K562 (cell line): Measurements from ENCODE around the gene CDC25B. TPM values are rescaled to one million over a fixed set of nuclear protein-coding genes. Genes with fewer than 3 reads are reported as not detected.

Experiments used
- CC2D1A ChIP-seq: fragments of 450-650 bp; IDR thresholded peaks from 2 replicates; pipeline ENCODE4 v1.6.1; 2017; ENCODE audit warnings: mild to moderate bottlenecking
- ELK1 ChIP-seq: sonication (generic); formaldehyde crosslinking; IDR thresholded peaks from 2 replicates; pipeline ENCODE4 v1.8.1; 2022; ENCODE audit warnings: missing genetic modification reagents
- FOXK2 ChIP-seq, 2 experiments: fragments of 450-650 bp; IDR thresholded peaks in 1 of 2; conservative IDR thresholded peaks in 1 of 2; 2 replicates each; pipeline ENCODE4 v1.6.1; 2016; ENCODE audit warnings: low read depth in 2 of 2, mild to moderate bottlenecking in 1 of 2
- HCFC1 ChIP-seq: IDR thresholded peaks from 2 replicates; pipeline ENCODE4 v1.6.1; 2012; ENCODE audit warnings: low read depth, low read length, improper control_type of control experiment
- MBD2 ChIP-seq: sonication (generic); IDR thresholded peaks from 2 replicates; pipeline ENCODE4 v1.6.1; 2016; ENCODE audit warnings: low read depth, borderline replicate concordance
- MYBL2 ChIP-seq, 2 experiments: fragments of 450-650 bp in 1 of 2; sonication (generic) in 1 of 2; formaldehyde crosslinking in 1 of 2; IDR thresholded peaks; 2 replicates each; pipeline versions ENCODE4 v1.6.1 to v1.8.1; 2017 to 2022; ENCODE audit warnings: borderline replicate concordance in 1 of 2, inconsistent platforms in 1 of 2, low read depth in 1 of 2, mild to moderate bottlenecking in 1 of 2, missing genetic modification reagents in 1 of 2, moderate library complexity in 1 of 2
- RBM25 ChIP-seq: fragments of 200-400 bp; formaldehyde crosslinking; IDR thresholded peaks from 2 replicates; pipeline ENCODE4 v1.6.1; 2018; ENCODE audit warnings: low read length, low read depth, moderate library complexity; ENCODE audit not compliant: severe bottlenecking
- RFX1 ChIP-seq: fragments of 450-650 bp; IDR thresholded peaks from 2 replicates; pipeline ENCODE4 v1.6.1; 2016; ENCODE audit warnings: mild to moderate bottlenecking, moderate library complexity
- RREB1 ChIP-seq: fragments of 250-450 bp; sonication (Bioruptor Pico); IDR thresholded peaks from 2 replicates; pipeline ENCODE4 v1.4.0; 2020
- SMAD2 ChIP-seq: fragments of 150-350 bp; IDR thresholded peaks from 2 replicates; pipeline ENCODE4 v1.6.1; 2014; ENCODE audit warnings: low read depth, mild to moderate bottlenecking, low read length
- SMARCA4 ChIP-seq: fragments of 450-650 bp; IDR thresholded peaks from 2 replicates; pipeline ENCODE4 v1.6.1; 2016
- SRSF7 ChIP-seq: fragments of 200-400 bp; formaldehyde crosslinking; optimal IDR thresholded peaks from 2 replicates; pipeline ENCODE3; 2017; ENCODE audit warnings: mild to moderate bottlenecking, low read depth, low read length
- STAT6 ChIP-seq: sonication (generic); formaldehyde crosslinking; IDR thresholded peaks from 2 replicates; pipeline ENCODE4 v1.8.1; 2023; ENCODE audit warnings: mild to moderate bottlenecking, missing genetic modification reagents
- ZFPM2 ChIP-seq: fragments of 250-450 bp; sonication (Bioruptor Pico); IDR thresholded peaks from 2 replicates; pipeline ENCODE4 v1.5.1; 2022; ENCODE audit warnings: mild to moderate bottlenecking
- polyA plus RNA-seq, 8 experiments: library from polyadenylated mRNA; depleted of rRNA in 4 of 8; stranded (reverse) in 5 of 8; unstranded in 3 of 8; fragments of >200 nt; fragmentation: Nextera tagmentation in 2 of 8; fragmentation: Illumina TruSeq in 1 of 8; extraction: Ambion mirVana in 2 of 8; extraction: Trizol in 1 of 8; gene quantifications; 2 replicates each; pipeline versions ENCODE4 v1.2.1 to v1.2.3, GENCODE V29; 2011 to 2014; ENCODE audit warnings: inconsistent platforms in 1 of 8, missing spikeins in 1 of 8
- total RNA-seq, 7 experiments: library from RNA; depleted of rRNA in 6 of 7; stranded (reverse); fragments of >200 nt in 6 of 7; fragmentation: Illumina TruSeq in 2 of 7; extraction: Trizol in 2 of 7; gene quantifications; 2 replicates each; pipeline versions ENCODE4 v1.2.1 to v1.2.3, GENCODE V29; 2011 to 2021; ENCODE audit warnings: low replicate concordance in 1 of 7

The CDC25B gene
- total and polyA plus RNA-seq, 9 of the 15 experiments (the other 6 are each of a cell fraction or from before 2014, with no cell fraction given) = 2.3 to 35.7 (median 9.5) TPM

GRCh38 chr20:3818155-3819151 lies 22.3 kb downstream of the CDC25B start (continued):
- no peak for TF ChIP-seq RREB1 (CRISPR knock-in tag)
- no peak for TF ChIP-seq RBM25
- no peak for TF ChIP-seq SRSF7
- no peak for TF ChIP-seq ELK1 (CRISPR knock-in tag)
- TF ChIP-seq STAT6 = no peak
- TF ChIP-seq CC2D1A = no peak
- no peak for TF ChIP-seq SMARCA4
- no peak for TF ChIP-seq MYBL2 (IDR thresholded peaks at IDR 0.05; ENCODE audit: low read depth)
- no peak for TF ChIP-seq MYBL2 (CRISPR knock-in tag; IDR thresholded peaks at IDR 0.05; ENCODE audit: borderline replicate concordance)
- 0 out of 4 replicates have a peak, but pooled peaks of 1 of the 2 experiments have one; percentile 30 for TF ChIP-seq FOXK2 (conservative IDR thresholded peaks at IDR 0.05 in 1 of 2, IDR thresholded peaks at IDR 0.05 in 1 of 2; ENCODE audit: low read depth in 2 of 2)
- no peak for TF ChIP-seq ZFPM2 (CRISPR knock-in tag)
- TF ChIP-seq SMAD2 = no peak
- no peak for TF ChIP-seq HCFC1
- TF ChIP-seq MBD2 = no peak
- no peak for TF ChIP-seq RFX1
